Measurements from ENCODE around the gene TMEM179.
"Not testable (repeated sequence)": the region's sequence is repeated elsewhere in the genome, so short reads cannot be mapped to it uniquely, and the experiment has no call there.

The TMEM179 gene

DNA sequence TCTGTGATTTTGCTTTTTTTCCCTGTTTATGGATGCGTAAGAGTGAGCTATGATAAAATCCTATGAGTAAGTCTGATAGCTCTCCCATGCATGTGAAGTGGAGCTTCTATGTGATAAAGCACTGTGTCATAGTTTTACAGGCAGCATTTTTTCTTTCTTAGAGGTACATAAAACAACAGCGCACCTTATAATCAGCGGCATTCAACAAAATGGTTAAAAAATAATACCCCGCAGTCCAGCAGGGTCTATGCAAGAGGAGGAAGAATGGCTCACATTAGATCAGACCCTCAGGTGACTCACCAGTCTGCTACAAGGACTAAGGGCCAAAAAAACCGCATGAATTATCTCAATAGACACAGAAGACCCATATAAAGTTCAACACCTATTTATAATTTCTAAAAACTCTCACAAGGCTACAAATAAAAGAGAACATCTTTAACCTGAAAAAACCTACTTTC is 33.0 kb upstream of the TMEM179 start:
- Histone ChIP-seq H3K36me3 (ENCODE audit: control insufficient read depth, low read length) (no peaks in the 10 kb centered on the region), H3K27me3 (ENCODE audit: control insufficient read depth, low read length) (no peaks in the 10 kb centered on the region), H3K9me3 (ENCODE audit: control insufficient read depth, insufficient read depth, low read length) (no peaks in the 10 kb centered on the region), H3K79me2 (ENCODE audit: control insufficient read depth, low read length) (no peaks in the 10 kb centered on the region), H3K4me2 (ENCODE audit: low read length) (no peak overlapping the region), H3K4me1 (ENCODE audit: control insufficient read depth, low read length) (no peaks in the 10 kb centered on the region), H3K27ac (ENCODE audit: low read depth, low read length) (no peak overlapping the region), H3K4me3 (ENCODE audit: low read length) (no peak overlapping the region), H4K20me1 (ENCODE audit: control insufficient read depth, insufficient read depth, low read depth, low read length) (no peaks in the 10 kb centered on the region), H3F3A (ENCODE audit: control insufficient read depth, insufficient read depth) (no peaks in the 10 kb centered on the region), H3K9me2 (replicated peaks; ENCODE audit: control insufficient read depth, low read length) (no peaks in the 10 kb centered on the region)
- TF ChIP-seq CTCF (IDR thresholded peaks at IDR 0.05; ENCODE audit: low read depth, low read length, poor library complexity, severe bottlenecking) (no peak), EZH2phosphoT487 (IDR thresholded peaks at IDR 0.05; ENCODE audit: borderline replicate concordance, low read length) (no peak)

DNA sequence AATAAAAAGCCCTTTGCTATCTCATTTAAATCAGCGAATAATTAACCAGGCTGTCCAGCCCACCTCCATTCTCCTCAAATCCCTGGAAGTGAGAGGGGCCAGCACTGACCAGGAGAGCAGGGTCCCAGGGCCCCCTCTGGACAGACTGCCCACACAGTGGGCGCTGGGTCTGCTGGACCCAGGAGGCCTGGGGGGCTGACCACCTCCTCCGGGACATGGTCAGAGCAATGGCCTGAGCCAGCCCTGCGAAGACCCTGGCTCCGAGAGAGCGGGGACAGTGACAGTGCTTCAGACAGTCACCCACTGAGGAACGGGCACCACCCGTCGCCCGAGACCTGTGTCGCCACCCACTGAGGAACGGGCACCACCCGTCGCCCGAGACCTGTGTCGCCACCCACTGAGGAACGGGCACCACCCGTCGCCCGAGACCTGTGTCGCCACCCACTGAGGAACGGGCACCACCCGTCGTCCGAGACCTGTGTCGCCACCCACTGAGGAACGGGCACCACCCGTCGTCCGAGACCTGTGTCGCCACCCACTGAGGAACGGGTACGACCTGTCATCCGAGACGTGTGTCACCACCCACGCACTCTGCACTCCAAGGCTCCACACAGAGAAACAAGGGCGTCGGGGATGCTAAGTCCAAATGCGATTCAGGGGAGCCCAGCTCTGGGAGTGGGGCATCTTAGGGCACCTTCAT is 32.4 kb upstream of the TMEM179 start:
- not testable (repeated sequence) for H3K36me3 ChIP-seq (ENCODE audit: control insufficient read depth, low read length); H3K9me3 ChIP-seq (ENCODE audit: control insufficient read depth, insufficient read depth, low read length); H3K4me2 ChIP-seq (ENCODE audit: low read length); H3K79me2 ChIP-seq (ENCODE audit: control insufficient read depth, low read length); H3K9me2 ChIP-seq (replicated peaks; ENCODE audit: control insufficient read depth, low read length); H4K20me1 ChIP-seq (ENCODE audit: control insufficient read depth, insufficient read depth, low read depth, low read length); H3F3A ChIP-seq (ENCODE audit: control insufficient read depth, insufficient read depth); H3K4me1 ChIP-seq (ENCODE audit: control insufficient read depth, low read length); H3K27me3 ChIP-seq (ENCODE audit: control insufficient read depth, low read length); H3K4me3 ChIP-seq (ENCODE audit: low read length); H3K27ac ChIP-seq (ENCODE audit: low read depth, low read length)

GRCh38 chr14:104636131-104636530 is 31.6 kb upstream of the TMEM179 start:
- TF ChIP-seq EZH2phosphoT487 (IDR thresholded peaks at IDR 0.05; ENCODE audit: borderline replicate concordance, low read length) (no peak), CTCF (IDR thresholded peaks at IDR 0.05; ENCODE audit: low read depth, low read length, poor library complexity, severe bottlenecking) (no peak)
- H3K4me1 ChIP-seq (ENCODE audit: control insufficient read depth, low read length), result no peaks in the 10 kb centered on the region

DNA sequence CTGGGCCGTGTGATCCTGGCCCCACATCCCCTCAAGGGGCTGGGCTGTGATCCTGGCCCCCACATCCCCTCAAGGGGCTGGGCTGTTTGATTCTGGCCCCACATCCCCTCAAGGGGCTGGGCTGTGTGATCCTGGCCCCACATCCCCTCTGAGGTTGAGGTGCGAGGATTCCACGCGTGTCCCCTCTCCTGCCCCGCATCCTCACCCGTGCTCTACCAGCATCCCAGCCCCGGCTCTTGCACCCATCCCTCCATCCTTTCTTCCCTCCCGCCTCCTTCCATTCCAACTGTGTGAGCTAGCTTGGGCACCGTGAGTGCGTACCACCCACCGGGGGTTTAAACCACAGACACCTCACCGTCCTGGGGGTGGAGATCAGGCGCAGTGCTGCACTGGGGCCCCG is 31.1 kb upstream of the TMEM179 start:
- Histone ChIP-seq H3K9me2 (replicated peaks; ENCODE audit: control insufficient read depth, low read length) (no peaks in the 10 kb centered on the region), H3K36me3 (ENCODE audit: control insufficient read depth, low read length) (no peaks in the 10 kb centered on the region), H3K4me3 (ENCODE audit: low read length) (no peak overlapping the region), H3K4me2 (ENCODE audit: low read length) (no peak overlapping the region), H3K27ac (ENCODE audit: low read depth, low read length) (no peak overlapping the region), H3F3A (ENCODE audit: control insufficient read depth, insufficient read depth) (no peaks in the 10 kb centered on the region), H3K9me3 (ENCODE audit: control insufficient read depth, insufficient read depth, low read length) (no peaks in the 10 kb centered on the region), H3K79me2 (ENCODE audit: control insufficient read depth, low read length) (no peaks in the 10 kb centered on the region), H3K4me1 (ENCODE audit: control insufficient read depth, low read length) (peaks cover 2% of the 10 kb centered on the region; the same call in 1 of the 2 replicates), H4K20me1 (ENCODE audit: control insufficient read depth, insufficient read depth, low read depth, low read length) (no peaks in the 10 kb centered on the region), H3K27me3 (ENCODE audit: control insufficient read depth, low read length) (peaks cover 4% of the 10 kb centered on the region; the same call in 1 of the 2 replicates)
- TF ChIP-seq EZH2phosphoT487 (IDR thresholded peaks at IDR 0.05; ENCODE audit: borderline replicate concordance, low read length) (no peak), CTCF (IDR thresholded peaks at IDR 0.05; ENCODE audit: low read depth, low read length, poor library complexity, severe bottlenecking) (no peak)

More at GRCh38 chr14:104636131-104636530, 31.6 kb upstream of the TMEM179 start:
- Histone ChIP-seq H3K9me3 (ENCODE audit: control insufficient read depth, insufficient read depth, low read length) (no peaks in the 10 kb centered on the region), H3K27me3 (ENCODE audit: control insufficient read depth, low read length) (peaks cover under 1% of the 10 kb centered on the region; the same call in 1 of the 2 replicates), H3K9me2 (replicated peaks; ENCODE audit: control insufficient read depth, low read length) (no peaks in the 10 kb centered on the region), H3K79me2 (ENCODE audit: control insufficient read depth, low read length) (no peaks in the 10 kb centered on the region), H3K4me3 (ENCODE audit: low read length) (no peak overlapping the region), H4K20me1 (ENCODE audit: control insufficient read depth, insufficient read depth, low read depth, low read length) (no peaks in the 10 kb centered on the region), H3F3A (ENCODE audit: control insufficient read depth, insufficient read depth) (no peaks in the 10 kb centered on the region), H3K4me2 (ENCODE audit: low read length) (no peak overlapping the region), H3K36me3 (ENCODE audit: control insufficient read depth, low read length) (no peaks in the 10 kb centered on the region), H3K27ac (ENCODE audit: low read depth, low read length) (no peak overlapping the region)

Measured in DOHH2 (cell line).